ENCODE data around the gene CAPN13.

The CAPN13 gene

GRCh38 chr2:30684516-30684915 is 122.7 kb downstream of the CAPN13 start:
- no peaks in the 10 kb centered on the region for H3K36me3 ChIP-seq (ENCODE audit: insufficient read depth, low read length)
- TF ChIP-seq CTCF (conservative IDR thresholded peaks at IDR 0.05; ENCODE audit: low read length) (no peak), EZH2phosphoT487 (IDR thresholded peaks at IDR 0.05; ENCODE audit: borderline replicate concordance) (no peak)
- H3F3A ChIP-seq (ENCODE audit: low read depth) = no peaks in the 10 kb centered on the region
- H3K4me3 ChIP-seq (ENCODE audit: low read length, poor library complexity, severe bottlenecking) = no peak overlapping the region
- H3K9ac ChIP-seq (ENCODE audit: low read depth, low read length, poor library complexity, severe bottlenecking) = no peak overlapping the region
- H3K27me3 ChIP-seq (ENCODE audit: insufficient read depth, low read length, poor library complexity, severe bottlenecking) = no peaks in the 10 kb centered on the region
- no peak overlapping the region for H2AFZ ChIP-seq (ENCODE audit: low read length)
- H4K20me1 ChIP-seq (ENCODE audit: insufficient read depth, low read length, poor library complexity, severe bottlenecking) = no peaks in the 10 kb centered on the region
- H3K9me2 ChIP-seq (replicated peaks; ENCODE audit: low read depth, low read length) = no peaks in the 10 kb centered on the region
- H3K9me3 ChIP-seq (ENCODE audit: insufficient read depth, low read depth, low read length) = no peaks in the 10 kb centered on the region
- H3K4me2 ChIP-seq (ENCODE audit: low read depth, low read length, poor library complexity, severe bottlenecking) = no peak overlapping the region
- no peaks in the 10 kb centered on the region for H3K79me2 ChIP-seq (ENCODE audit: insufficient read depth, low read length)
- no peaks in the 10 kb centered on the region for H3K4me1 ChIP-seq (ENCODE audit: insufficient read depth, low read length, poor library complexity, severe bottlenecking)

GRCh38 chr2:30684026-30684425 is 123.2 kb downstream of the CAPN13 start:
- no peaks in the 10 kb centered on the region for H3K4me1 ChIP-seq (ENCODE audit: insufficient read depth, low read length, poor library complexity, severe bottlenecking)
- H3K9me3 ChIP-seq (ENCODE audit: insufficient read depth, low read depth, low read length) = no peaks in the 10 kb centered on the region
- H3K27me3 ChIP-seq (ENCODE audit: insufficient read depth, low read length, poor library complexity, severe bottlenecking) = no peaks in the 10 kb centered on the region
- H3F3A ChIP-seq (ENCODE audit: low read depth) = no peaks in the 10 kb centered on the region
- no peak overlapping the region for H3K4me2 ChIP-seq (ENCODE audit: low read depth, low read length, poor library complexity, severe bottlenecking)
- H4K20me1 ChIP-seq (ENCODE audit: insufficient read depth, low read length, poor library complexity, severe bottlenecking) = no peaks in the 10 kb centered on the region
- no peak overlapping the region for H2AFZ ChIP-seq (ENCODE audit: low read length)
- no peaks in the 10 kb centered on the region for H3K79me2 ChIP-seq (ENCODE audit: insufficient read depth, low read length)
- H3K36me3 ChIP-seq (ENCODE audit: insufficient read depth, low read length) = no peaks in the 10 kb centered on the region
- TF ChIP-seq CTCF (conservative IDR thresholded peaks at IDR 0.05; ENCODE audit: low read length) (no peak), EZH2phosphoT487 (IDR thresholded peaks at IDR 0.05; ENCODE audit: borderline replicate concordance) (no peak)
- no peak overlapping the region for H3K4me3 ChIP-seq (ENCODE audit: low read length, poor library complexity, severe bottlenecking)
- H3K9me2 ChIP-seq (replicated peaks; ENCODE audit: low read depth, low read length) = no peaks in the 10 kb centered on the region
- H3K9ac ChIP-seq (ENCODE audit: low read depth, low read length, poor library complexity, severe bottlenecking) = no peak overlapping the region

GRCh38 chr2:30683236-30683956 is 123.8 kb downstream of the CAPN13 start:
- no peak overlapping the region for H3K9ac ChIP-seq (ENCODE audit: low read depth, low read length, poor library complexity, severe bottlenecking)
- H3K27me3 ChIP-seq (ENCODE audit: insufficient read depth, low read length, poor library complexity, severe bottlenecking) = no peaks in the 10 kb centered on the region
- no peak overlapping the region for H3K4me3 ChIP-seq (ENCODE audit: low read length, poor library complexity, severe bottlenecking)
- no peak overlapping the region for H3K4me2 ChIP-seq (ENCODE audit: low read depth, low read length, poor library complexity, severe bottlenecking)
- H3F3A ChIP-seq (ENCODE audit: low read depth) = no peaks in the 10 kb centered on the region
- no peaks in the 10 kb centered on the region for H3K9me3 ChIP-seq (ENCODE audit: insufficient read depth, low read depth, low read length)
- no peaks in the 10 kb centered on the region for H3K9me2 ChIP-seq (replicated peaks; ENCODE audit: low read depth, low read length)
- no peak overlapping the region for H2AFZ ChIP-seq (ENCODE audit: low read length)
- no peaks in the 10 kb centered on the region for H3K79me2 ChIP-seq (ENCODE audit: insufficient read depth, low read length)
- no peaks in the 10 kb centered on the region for H4K20me1 ChIP-seq (ENCODE audit: insufficient read depth, low read length, poor library complexity, severe bottlenecking)
- H3K4me1 ChIP-seq (ENCODE audit: insufficient read depth, low read length, poor library complexity, severe bottlenecking) = no peaks in the 10 kb centered on the region
- no peak for TF ChIP-seq EZH2phosphoT487 (IDR thresholded peaks at IDR 0.05; ENCODE audit: borderline replicate concordance)
- no peak for TF ChIP-seq CTCF (conservative IDR thresholded peaks at IDR 0.05; ENCODE audit: low read length)
- H3K36me3 ChIP-seq (ENCODE audit: insufficient read depth, low read length) = no peaks in the 10 kb centered on the region
